H9 (cell line): ENCODE measurements around the gene AKT1. TPM values are rescaled to one million over a fixed set of nuclear protein-coding genes. Genes with fewer than 3 reads are reported as not detected.

Experiments
- DNase-seq: peaks from one replicate; pipeline ENCODE4 v3.0.0-alpha.2; 2017
- H2AFZ ChIP-seq: one replicate; pipeline ENCODE4 v1.6.1; 2013; ENCODE audit warnings: mild to moderate bottlenecking, low read length, control low read depth, moderate library complexity
- H2AK5ac ChIP-seq: 2 replicates; pipeline ENCODE4 v1.6.1; 2013; ENCODE audit warnings: low read length, control low read depth, mixed read lengths; ENCODE audit not compliant: insufficient read length
- H2BK120ac ChIP-seq: one replicate; pipeline ENCODE4 v1.6.1; 2013; ENCODE audit warnings: low read depth, mild to moderate bottlenecking, low read length, control low read depth, inconsistent platforms; ENCODE audit not compliant: poor library complexity, severe bottlenecking
- H2BK12ac ChIP-seq: 2 replicates; pipeline ENCODE4 v1.6.1; 2013; ENCODE audit warnings: low read length, control low read depth, mixed read lengths, low read depth; ENCODE audit not compliant: insufficient read length
- H2BK15ac ChIP-seq: 2 replicates; pipeline ENCODE4 v1.6.1; 2013; ENCODE audit warnings: low read depth, low read length, control low read depth
- H2BK20ac ChIP-seq: one replicate; pipeline ENCODE4 v1.6.1; 2013; ENCODE audit warnings: low read depth, mild to moderate bottlenecking, low read length, control low read depth, inconsistent platforms; ENCODE audit not compliant: poor library complexity, severe bottlenecking
- H2BK5ac ChIP-seq: 2 replicates; pipeline ENCODE4 v1.6.1; 2013; ENCODE audit warnings: low read length, control low read depth, mixed read lengths; ENCODE audit not compliant: insufficient read length
- H3K14ac ChIP-seq: 2 replicates; pipeline ENCODE4 v1.6.1; 2013; ENCODE audit warnings: low read length, control low read depth; ENCODE audit not compliant: insufficient read depth
- H3K18ac ChIP-seq: 2 replicates; pipeline ENCODE4 v1.6.1; 2013; ENCODE audit warnings: low read depth, mild to moderate bottlenecking, mixed read lengths, low read length, control low read depth; ENCODE audit not compliant: insufficient read length
- H3K23ac ChIP-seq: 2 replicates; pipeline ENCODE4 v1.6.1; 2013; ENCODE audit warnings: low read length, control low read depth, mixed read lengths, low read depth; ENCODE audit not compliant: insufficient read length
- H3K23me2 ChIP-seq: 2 replicates; pipeline ENCODE4 v1.6.1; 2013; ENCODE audit warnings: low read depth, mild to moderate bottlenecking, mixed read lengths, low read length, control low read depth; ENCODE audit not compliant: insufficient read length, poor library complexity, severe bottlenecking
- H3K27ac ChIP-seq: 2 replicates; pipeline ENCODE4 v1.5.1; 2013; ENCODE audit warnings: low read length, control low read depth, mixed read lengths, low read depth; ENCODE audit not compliant: insufficient read length
- H3K27me3 ChIP-seq: 2 replicates; pipeline ENCODE4 v1.6.1; 2013; ENCODE audit warnings: low read length, control low read depth, inconsistent platforms; ENCODE audit not compliant: insufficient read depth
- H3K4ac ChIP-seq: 2 replicates; pipeline ENCODE4 v1.6.1; 2013; ENCODE audit warnings: low read depth, mild to moderate bottlenecking, control low read depth, inconsistent platforms, low read length, moderate library complexity
- H3K4me1 ChIP-seq: 2 replicates; pipeline ENCODE4 v1.6.1; 2013; ENCODE audit warnings: low read length, control low read depth, inconsistent platforms; ENCODE audit not compliant: insufficient read depth
- H3K4me2 ChIP-seq: 2 replicates; pipeline ENCODE4 v1.6.1; 2013; ENCODE audit warnings: low read length, control low read depth, mixed read lengths; ENCODE audit not compliant: insufficient read length, insufficient read depth
- H3K56ac ChIP-seq: 2 replicates; pipeline ENCODE4 v1.6.1; 2013; ENCODE audit warnings: low read depth, mild to moderate bottlenecking, mixed read lengths, low read length, control low read depth; ENCODE audit not compliant: insufficient read length
- H3K79me1 ChIP-seq: 2 replicates; pipeline ENCODE4 v1.6.1; 2013; ENCODE audit warnings: low read depth, mild to moderate bottlenecking, moderate library complexity, low read length, control low read depth, inconsistent platforms; ENCODE audit not compliant: insufficient read depth, poor library complexity, severe bottlenecking
- H3K79me2 ChIP-seq: 2 replicates; pipeline ENCODE4 v1.6.1; 2013; ENCODE audit warnings: low read length, control low read depth, inconsistent platforms; ENCODE audit not compliant: insufficient read depth
- H3K9ac ChIP-seq: 2 replicates; pipeline ENCODE4 v1.6.1; 2013; ENCODE audit warnings: low read length, control low read depth, mixed read lengths; ENCODE audit not compliant: insufficient read length; ENCODE audit errors: extremely low read depth
- H3K9me3 ChIP-seq: one replicate; pipeline ENCODE4 v1.6.1; 2013; ENCODE audit warnings: low read depth, low read length, inconsistent platforms; ENCODE audit not compliant: control insufficient read depth
- H3T11ph ChIP-seq: one replicate; pipeline ENCODE4 v1.6.1; 2013; ENCODE audit warnings: mild to moderate bottlenecking, low read length, control low read depth, inconsistent platforms
- H4K20me1 ChIP-seq: one replicate; pipeline ENCODE4 v1.6.1; 2013; ENCODE audit not compliant: control insufficient read depth, insufficient read length, insufficient read depth
- H4K5ac ChIP-seq: 2 replicates; pipeline ENCODE4 v1.6.1; 2013; ENCODE audit warnings: low read depth, mild to moderate bottlenecking, mixed read lengths, low read length, control low read depth; ENCODE audit not compliant: insufficient read length
- H4K8ac ChIP-seq: replicated peaks from 2 replicates; pipeline ENCODE4 v1.6.1; 2013; ENCODE audit warnings: low read length, control low read depth, mixed read lengths, low read depth; ENCODE audit not compliant: insufficient read length
- H4K91ac ChIP-seq: 2 replicates; pipeline ENCODE4 v1.6.1; 2013; ENCODE audit warnings: low read depth, mild to moderate bottlenecking, moderate library complexity, mixed read lengths, low read length, control low read depth; ENCODE audit not compliant: insufficient read length
- H3K27ac Mint-ChIP-seq, 3 experiments: 2 replicates in 2 of 3; 3 replicates in 1 of 3; pipeline ENCODE4 v1.8.0; 2020 to 2021; ENCODE audit warnings: mixed read lengths in 3 of 3, mild to moderate bottlenecking in 1 of 3, moderate library complexity in 1 of 3
- H3K27me3 Mint-ChIP-seq: 2 replicates; pipeline ENCODE4 v1.8.0; 2021; ENCODE audit warnings: low read depth, mild to moderate bottlenecking, moderate library complexity, mixed read lengths
- H3K36me3 Mint-ChIP-seq, 3 experiments: 2 replicates in 2 of 3; 3 replicates in 1 of 3; pipeline ENCODE4 v1.8.0; 2020 to 2021; ENCODE audit warnings: low read depth in 3 of 3, mixed read lengths in 3 of 3; ENCODE audit not compliant: insufficient read depth in 1 of 3
- H3K4me1 Mint-ChIP-seq, 2 experiments: 2 replicates each; pipeline ENCODE4 v1.8.0; 2020; ENCODE audit warnings: mixed read lengths in 2 of 2
- H3K4me3 Mint-ChIP-seq, 2 experiments: 2 replicates in 1 of 2; 3 replicates in 1 of 2; pipeline ENCODE4 v1.8.0; 2020 to 2021; ENCODE audit warnings: mild to moderate bottlenecking in 2 of 2, mixed read lengths in 2 of 2, moderate library complexity in 1 of 2
- H3K9me3 Mint-ChIP-seq, 2 experiments: 2 replicates in 1 of 2; 3 replicates in 1 of 2; pipeline ENCODE4 v1.8.0; 2020; ENCODE audit warnings: mild to moderate bottlenecking in 2 of 2, mixed read lengths in 2 of 2, moderate library complexity in 1 of 2
- WGBS: extraction: QIAGEN DNeasy Blood & Tissue Kit; methylation state at CpG from one replicate; pipeline ENCODE4 v1.1.7; 2013; ENCODE audit warnings: missing lambda C conversion rate, low lambda C conversion rate, mixed read lengths; ENCODE audit not compliant: insufficient read length; ENCODE audit errors: extremely low coverage; 5-methylcytosine and 5-hydroxymethylcytosine counted together
- total RNA-seq: library from RNA; stranded (reverse); gene quantifications from 2 replicates; pipeline ENCODE4 v1.2.1, GENCODE V29; 2021
- TF ChIP-seq, protein P1 (sequence below): fragments of 200-600 bp; sonication (generic); conservative IDR thresholded peaks from 3 replicates; pipeline ENCODE4 v1.8.0; 2021; ENCODE audit warnings: antibody characterized with exemption, mild to moderate bottlenecking

AKT1 gene
- total RNA-seq, 1 experiment from 2014 or later, result 101 TPM

DNA sequence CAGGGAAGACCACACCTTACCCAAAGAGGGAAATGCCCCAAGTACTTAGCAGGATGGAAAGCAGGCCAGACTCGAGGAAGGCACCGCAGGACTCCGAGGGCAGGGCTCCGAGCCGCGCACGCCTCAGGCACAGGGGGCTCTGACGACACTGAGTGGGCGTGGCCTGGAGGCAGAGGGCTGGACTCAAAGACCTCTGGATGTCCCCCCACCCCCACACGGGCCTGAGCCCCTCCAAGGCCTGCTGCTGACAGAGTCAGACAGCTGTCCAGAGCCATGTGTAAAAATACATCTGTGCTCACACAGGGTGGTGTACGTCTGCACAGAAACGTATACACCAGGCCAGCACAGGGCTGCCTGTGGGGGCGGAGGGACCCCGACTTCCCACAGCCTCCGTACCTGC lies 1.4 kb downstream of the AKT1 start:
- no peak overlapping the region for H3K27ac ChIP-seq
- peak; percentile 79 for DNase-seq
- H3K9me3 ChIP-seq, result no peaks in the 10 kb centered on the region
- no peak overlapping the region for H4K5ac ChIP-seq
- peak overlapping the region; percentile 58 for H3K4me2 ChIP-seq
- H3K4me1 Mint-ChIP-seq, result peaks cover 28 to 52% of the 10 kb centered on the region in 2 experiments
- no peak overlapping the region for H4K91ac ChIP-seq
- H4K8ac ChIP-seq, result no peak overlapping the region
- H3K79me1 ChIP-seq, result peaks cover 3% of the 10 kb centered on the region
- TF ChIP-seq, protein P1, sequence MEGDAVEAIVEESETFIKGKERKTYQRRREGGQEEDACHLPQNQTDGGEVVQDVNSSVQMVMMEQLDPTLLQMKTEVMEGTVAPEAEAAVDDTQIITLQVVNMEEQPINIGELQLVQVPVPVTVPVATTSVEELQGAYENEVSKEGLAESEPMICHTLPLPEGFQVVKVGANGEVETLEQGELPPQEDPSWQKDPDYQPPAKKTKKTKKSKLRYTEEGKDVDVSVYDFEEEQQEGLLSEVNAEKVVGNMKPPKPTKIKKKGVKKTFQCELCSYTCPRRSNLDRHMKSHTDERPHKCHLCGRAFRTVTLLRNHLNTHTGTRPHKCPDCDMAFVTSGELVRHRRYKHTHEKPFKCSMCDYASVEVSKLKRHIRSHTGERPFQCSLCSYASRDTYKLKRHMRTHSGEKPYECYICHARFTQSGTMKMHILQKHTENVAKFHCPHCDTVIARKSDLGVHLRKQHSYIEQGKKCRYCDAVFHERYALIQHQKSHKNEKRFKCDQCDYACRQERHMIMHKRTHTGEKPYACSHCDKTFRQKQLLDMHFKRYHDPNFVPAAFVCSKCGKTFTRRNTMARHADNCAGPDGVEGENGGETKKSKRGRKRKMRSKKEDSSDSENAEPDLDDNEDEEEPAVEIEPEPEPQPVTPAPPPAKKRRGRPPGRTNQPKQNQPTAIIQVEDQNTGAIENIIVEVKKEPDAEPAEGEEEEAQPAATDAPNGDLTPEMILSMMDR, result no peak
- H2BK20ac ChIP-seq, result no peak overlapping the region
- no peak overlapping the region for H2BK12ac ChIP-seq
- peaks cover 32% of the 10 kb centered on the region for H3K27me3 Mint-ChIP-seq
- H3K36me3 Mint-ChIP-seq, result peaks cover 6 to 19% (median 16%) of the 10 kb centered on the region in 3 experiments; a peak in 6 of 7 replicates
- no peak overlapping the region for H3K9ac ChIP-seq
- WGBS, result no CpG with 5 or more reads among the region's 15 CpGs
- no peaks in the 10 kb centered on the region for H4K20me1 ChIP-seq
- H3K14ac ChIP-seq, result no peak overlapping the region
- no peak overlapping the region for H3K56ac ChIP-seq
- H3K23ac ChIP-seq, result no peak overlapping the region
- no peak overlapping the region for H2BK120ac ChIP-seq
- H2BK15ac ChIP-seq, result no peak overlapping the region
- no peak overlapping the region for H3T11ph ChIP-seq
- peak overlapping the region; percentile 75 to 89 for H3K4me3 Mint-ChIP-seq
- peaks cover 6% of the 10 kb centered on the region; the same call in 1 of the 2 replicates for H3K4me1 ChIP-seq
- no peaks in the 10 kb centered on the region; a peak in 1 of 5 replicates for H3K9me3 Mint-ChIP-seq
- peaks cover 8% of the 10 kb centered on the region for H3K23me2 ChIP-seq
- H2BK5ac ChIP-seq, result no peak overlapping the region
- H2AK5ac ChIP-seq, result no peak overlapping the region
- H3K27ac Mint-ChIP-seq, result no peak overlapping the region; a peak in 1 of 7 replicates
- H2AFZ ChIP-seq, result no peak overlapping the region
- no peak overlapping the region for H3K4ac ChIP-seq
- H3K27me3 ChIP-seq, result peaks cover 6% of the 10 kb centered on the region; the same call in 1 of the 2 replicates
- H3K79me2 ChIP-seq, result no peaks in the 10 kb centered on the region; the same call in 1 of the 2 replicates
- H3K18ac ChIP-seq, result no peak overlapping the region
